Measurements from ENCODE around the gene BCL7B.
A peak's percentile ranks its signal among the peaks of the same experiment; 100 is the strongest.
"Not testable (repeated sequence)": the region's sequence is repeated elsewhere in the genome, so short reads cannot be mapped to it uniquely, and the experiment has no call there.

BCL7B gene

DNA sequence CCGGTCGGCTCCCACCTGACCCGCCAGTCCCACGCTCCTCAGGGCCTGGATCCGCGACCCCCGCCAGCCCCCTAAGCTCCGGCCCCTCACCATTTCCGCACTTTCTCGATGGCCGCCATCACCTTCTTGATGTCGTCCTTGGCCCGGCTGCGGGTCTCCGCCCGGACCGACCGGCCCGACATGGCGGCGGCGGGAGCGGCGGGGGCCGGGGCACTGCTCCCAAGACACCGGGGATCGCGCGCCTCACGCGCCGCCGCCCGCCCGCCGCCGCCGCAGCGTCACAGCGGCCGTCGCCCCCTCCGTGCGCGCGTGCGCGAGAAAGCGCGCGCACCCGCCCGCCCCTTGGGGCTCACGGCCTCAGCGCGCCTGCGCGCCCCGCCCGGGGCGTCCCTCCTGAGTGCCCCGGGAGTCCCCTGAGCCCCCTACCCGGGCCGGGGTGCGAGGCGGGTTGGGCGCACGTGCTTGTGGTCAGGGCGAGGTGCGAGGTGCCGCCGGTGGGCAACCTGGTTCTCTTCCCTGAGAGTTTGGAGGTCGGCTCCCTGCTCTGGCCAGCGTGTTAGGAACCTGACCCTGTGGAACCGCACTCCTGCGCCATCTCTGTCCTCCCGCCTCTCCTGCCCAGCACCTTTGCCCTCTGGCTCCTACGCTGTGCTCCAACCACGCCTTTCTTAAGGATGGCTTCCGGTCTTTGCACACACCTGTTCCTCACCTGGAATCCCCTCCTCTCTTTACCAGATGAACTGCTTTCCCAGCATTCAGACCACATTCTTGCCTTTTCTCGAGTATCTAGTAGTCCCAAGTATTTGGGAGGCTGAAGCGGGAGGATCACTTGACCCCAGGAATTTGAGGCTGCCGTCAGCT is at the start of gene BCL7B:
Gene BCL7B (minus strand): TSS at position 294 of the 861 bp plus-strand sequence. CDS start 112 bp downstream, at position 182.
- DNase-seq: peak; percentile 64 to 83

DNA sequence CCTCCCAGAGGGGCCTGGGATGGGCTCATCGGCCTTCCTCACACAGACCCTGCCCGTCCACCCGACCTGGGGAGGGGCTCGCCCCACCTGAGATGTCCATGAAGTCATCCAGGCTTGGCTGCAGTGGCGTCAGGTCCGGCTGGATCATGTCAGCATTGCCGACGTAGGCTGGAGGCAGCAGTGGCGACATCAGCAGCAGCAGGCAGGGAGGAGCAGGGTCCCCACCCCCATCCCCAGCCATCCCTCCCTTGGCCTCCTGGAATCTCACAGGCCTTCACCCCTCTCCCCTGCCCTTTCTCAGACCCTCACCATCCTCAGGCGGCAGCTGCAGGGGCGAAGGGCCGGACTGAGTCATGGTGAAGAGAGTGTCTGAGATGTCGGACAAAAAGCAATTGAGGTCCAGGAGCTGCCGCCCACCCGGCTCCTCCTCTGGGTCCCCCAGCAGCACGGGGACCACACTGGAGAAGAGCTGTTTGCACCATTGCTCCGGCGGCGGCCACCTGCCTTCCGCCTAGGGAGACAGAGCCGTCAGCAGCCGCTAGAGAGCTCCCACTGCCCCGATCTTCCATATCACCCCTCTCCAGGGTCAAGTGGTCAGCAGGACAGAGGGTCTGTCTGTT is 48.2 kb upstream of the BCL7B start:
- no peak for DNase-seq

DNA sequence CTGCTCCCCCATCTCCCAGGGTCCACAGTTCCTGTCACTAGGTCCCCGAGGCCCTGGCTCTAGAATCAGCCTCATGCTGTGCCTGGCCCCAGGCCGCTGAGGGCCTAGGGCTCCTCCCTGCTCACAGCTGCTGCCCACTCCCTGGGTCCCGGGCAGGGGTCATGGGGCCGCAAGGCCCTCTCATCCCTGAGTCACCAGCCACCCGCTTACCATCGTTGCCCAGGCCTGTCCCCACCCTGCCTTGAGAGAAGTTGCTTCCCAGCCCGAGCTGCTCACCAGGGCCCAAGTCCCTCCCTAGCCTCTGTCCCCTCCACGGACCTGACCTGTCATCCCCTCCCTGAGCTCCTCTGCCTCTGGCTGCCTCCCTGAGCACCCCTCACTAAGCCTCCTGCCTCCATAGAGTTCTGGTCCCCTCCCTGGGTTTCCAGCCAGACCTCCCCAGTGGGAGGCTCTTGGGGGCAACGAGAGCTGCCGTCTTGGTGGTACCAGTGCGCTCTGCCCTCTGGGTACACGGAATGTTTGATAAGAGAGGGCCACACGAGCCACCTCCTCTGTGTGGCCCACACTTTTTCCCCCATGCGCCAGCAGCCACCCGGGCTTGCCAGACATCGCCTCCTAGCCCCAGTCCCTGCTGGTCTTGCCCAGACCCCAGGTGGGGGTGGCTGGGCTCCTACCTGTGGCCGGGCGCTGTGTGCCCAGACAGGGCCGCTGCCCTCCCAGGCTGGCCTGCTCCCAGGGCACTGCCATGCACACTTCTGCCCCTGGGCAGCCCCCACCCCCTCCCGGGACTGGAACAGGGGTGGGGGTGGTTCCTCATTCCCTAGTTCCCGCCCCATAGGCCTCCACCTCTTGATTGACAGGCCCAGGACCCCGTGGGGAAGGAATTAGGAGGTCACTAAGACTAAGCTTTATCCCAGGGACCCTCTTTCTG is 45.5 kb upstream of the BCL7B start:
- peak; percentile 50 to 75 for DNase-seq

- DNase-seq: no peak
Measured at GRCh38 chr7:73599916-73600315, 42.4 kb upstream of the BCL7B start.

GRCh38 chr7:73599151-73599882 is 41.8 kb upstream of the BCL7B start:
- no peak for DNase-seq

DNA sequence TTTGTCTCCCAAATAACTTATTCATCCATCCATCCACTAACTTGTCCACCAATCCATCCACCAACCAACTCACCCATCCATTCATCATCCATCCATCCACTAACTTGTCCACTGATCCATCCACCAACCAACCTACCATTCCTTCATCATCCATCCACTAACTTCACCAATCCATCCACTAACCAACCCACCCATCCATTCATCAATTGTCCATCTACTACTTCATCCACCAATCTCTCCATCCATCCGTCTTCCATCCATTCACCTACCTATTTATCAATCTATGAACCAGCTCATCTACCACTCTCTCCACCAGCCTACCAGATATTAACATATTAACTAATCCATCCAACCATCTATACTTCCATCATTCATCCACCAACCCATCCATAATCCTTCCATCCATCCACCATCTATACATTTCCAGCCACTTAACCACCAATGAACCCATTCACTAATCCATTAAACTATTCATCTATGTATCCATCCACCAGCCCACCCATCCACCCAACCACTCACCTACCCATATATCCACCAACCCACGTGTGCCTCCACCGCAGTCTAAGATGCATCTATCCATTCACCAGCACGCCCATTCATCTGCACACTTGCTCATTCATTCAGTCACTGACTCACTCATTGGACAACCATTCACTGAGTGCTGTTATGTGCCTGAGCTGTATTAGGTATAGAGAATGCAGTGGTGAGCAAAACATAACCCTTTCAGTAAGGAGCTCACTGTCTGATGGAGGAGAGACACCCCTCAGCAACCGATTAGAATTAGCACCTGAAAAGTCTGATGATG is 40.7 kb upstream of the BCL7B start:
- DNase-seq: no peak

GRCh38 chr7:73596191-73597065 is 38.9 kb upstream of the BCL7B start:
- no peak for DNase-seq

DNA sequence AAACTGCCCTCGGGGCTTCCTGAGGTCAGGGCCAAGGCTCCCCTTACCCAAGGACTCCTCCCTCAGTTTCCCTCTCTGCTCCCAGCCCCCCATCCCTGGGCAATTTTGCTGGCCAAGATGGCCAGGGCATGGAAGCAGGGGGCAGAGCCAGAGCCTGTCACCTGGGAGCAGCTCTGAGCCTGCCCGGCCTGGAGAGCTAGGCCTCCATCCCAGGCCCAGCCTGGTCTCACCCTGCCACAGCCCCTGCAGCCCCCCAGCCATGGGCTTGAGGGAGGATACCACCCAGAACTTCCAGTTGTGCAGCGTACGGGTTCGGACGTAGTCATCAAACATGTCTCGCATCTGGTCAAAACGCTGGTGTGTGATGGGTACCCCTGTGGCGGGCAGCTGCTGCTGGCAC is 37.9 kb upstream of the BCL7B start:
- DNase-seq: no peak

- DNase-seq: no peak
Measured at GRCh38 chr7:73593207-73594045, 35.9 kb upstream of the BCL7B start.

DNA sequence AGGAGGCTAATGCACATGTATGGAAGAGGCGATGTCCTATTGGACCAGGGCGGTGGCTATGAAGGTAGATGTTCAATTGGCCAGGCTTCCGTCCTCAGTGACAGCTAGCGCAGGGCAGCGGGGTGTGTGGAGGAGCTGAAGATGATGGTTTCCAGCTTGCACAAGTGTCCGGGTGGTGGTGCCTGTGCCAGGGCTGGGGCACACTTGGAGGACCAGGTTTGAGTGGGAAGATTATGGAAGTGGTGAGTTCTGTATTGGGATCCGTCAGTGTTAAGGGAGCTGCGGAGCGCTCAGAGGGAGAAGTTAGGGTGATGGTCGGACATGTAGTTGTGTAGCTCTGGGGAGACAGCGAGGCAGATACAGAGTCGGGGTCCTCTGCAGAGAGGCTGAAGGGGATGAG is 29.4 kb upstream of the BCL7B start:
- no peak for DNase-seq

DNA sequence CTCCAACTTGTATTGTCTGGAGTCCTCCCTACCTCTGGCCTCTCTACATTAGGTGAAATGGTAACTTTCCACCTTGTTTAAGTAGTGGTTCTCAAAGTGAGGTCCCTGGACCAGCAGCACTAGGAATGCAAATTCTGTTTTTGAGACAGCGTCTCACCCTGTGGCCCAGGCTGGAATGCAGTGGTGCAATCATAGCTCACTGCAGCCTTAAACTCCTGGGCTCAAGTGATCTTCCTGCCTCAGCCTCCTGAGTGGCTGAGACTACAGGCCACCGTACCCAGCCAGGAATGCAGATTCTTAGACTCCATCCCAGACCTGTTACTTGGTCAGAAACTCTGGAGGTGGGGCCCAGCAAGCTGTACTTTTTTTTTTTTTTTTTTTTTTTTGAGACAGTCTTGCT is 27.7 kb upstream of the BCL7B start:
- no peak for DNase-seq

DNA sequence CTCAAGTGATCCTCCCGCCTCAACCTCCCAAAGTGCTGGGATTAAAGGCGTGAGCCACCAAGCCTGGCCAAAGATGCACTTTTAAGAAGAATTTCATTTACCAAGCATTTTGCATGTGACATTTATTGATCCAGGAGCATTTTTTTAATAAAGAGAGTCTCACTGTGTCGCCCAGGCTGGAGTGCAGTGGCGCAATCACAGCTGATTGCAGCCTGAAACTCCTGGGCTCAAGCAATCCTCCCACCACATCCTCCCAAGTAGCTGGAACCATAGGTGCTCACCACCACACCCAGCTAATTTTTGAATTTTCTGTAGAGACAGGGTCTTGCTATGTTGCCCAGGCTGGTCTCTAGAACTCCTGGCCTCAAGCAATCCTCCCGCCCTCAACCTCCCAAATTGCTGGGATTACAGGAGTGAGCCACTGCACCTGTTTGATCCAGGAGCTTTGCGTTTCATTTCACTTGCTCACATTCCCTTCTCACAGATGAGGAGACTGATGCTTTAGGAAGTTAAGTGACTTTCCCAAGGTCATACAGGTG is 25.2 kb upstream of the BCL7B start:
- no peak for DNase-seq

- not testable (repeated sequence) for DNase-seq
Measured at GRCh38 chr7:73581006-73581405, 23.5 kb upstream of the BCL7B start.

GRCh38 chr7:73578342-73579128 is 21.0 kb upstream of the BCL7B start, which contains the start of gene TBL2:
TSS of gene TBL2 (minus strand) at chr7:73578579. CDS start at chr7:73578549, 30 bp downstream.
- DNase-seq: peak; percentile 98 to 100

DNA sequence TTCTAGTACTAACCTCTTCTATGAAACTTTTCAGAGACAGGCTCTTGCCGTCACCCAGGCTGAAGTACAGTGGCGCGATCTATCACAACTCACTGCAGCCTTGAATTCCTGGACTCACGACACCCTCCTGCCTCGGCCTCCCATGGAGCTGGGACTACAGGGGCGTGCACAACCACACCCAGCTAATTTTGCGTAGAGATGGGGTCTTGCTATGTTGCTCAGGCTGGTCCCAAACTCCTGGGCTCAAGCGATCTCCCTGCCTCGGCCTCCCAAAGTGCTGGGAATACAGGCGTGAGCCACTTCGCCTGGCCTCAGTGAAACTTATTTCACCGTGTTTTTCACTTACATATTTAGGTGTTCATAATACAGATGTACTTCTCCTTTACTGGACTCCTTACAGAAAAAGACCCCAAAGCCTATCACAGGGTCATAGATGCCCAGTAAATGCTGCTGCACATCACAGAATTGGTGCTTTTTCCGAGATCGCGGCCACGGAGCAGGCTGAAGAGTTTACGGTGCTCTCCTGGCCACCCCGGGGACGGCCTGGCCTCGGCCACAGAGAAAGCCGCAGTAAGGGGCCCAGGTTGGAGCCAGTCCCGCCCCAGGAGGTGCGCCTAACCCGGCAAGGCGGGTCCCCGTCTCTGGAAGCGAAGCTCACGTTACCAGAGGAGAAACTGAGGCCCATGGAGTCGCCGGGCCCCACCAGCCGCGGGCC is 20.3 kb upstream of the BCL7B start:
- DNase-seq: no peak

GRCh38 chr7:73573791-73574190 is 16.3 kb upstream of the BCL7B start:
- DNase-seq: no peak

- DNase-seq: no peak
Measured at GRCh38 chr7:73573276-73573675, 15.8 kb upstream of the BCL7B start.

DNA sequence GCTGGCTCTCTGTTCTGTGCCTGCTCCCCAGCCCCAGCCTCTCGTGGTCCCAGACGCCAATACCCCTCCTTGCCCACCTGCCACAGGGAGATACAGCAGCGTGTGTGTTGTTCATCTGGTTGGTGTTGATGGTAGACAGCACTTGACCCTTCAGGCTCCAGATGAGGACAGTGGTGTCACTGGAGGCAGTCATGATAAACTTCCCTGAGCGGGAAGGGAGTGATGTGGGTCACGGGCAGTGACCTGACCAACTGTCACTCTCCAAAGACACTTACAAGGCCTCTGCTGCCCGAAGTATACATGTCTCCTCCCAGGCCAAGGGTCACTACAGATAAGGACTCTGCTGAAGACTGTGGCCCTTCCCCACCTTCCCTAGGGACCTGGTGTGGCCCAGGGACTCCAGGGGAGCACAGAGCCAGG is 15.3 kb upstream of the BCL7B start:
- no peak for DNase-seq

Data from inflammatory macrophage treated with lipopolysaccharide for 1 hour (primary cell).